OCI-LY7 (cell line): Measurements from ENCODE around the gene KCTD5.

Source experiments
- CTCF ChIP-seq: fragments of 200-600 bp; sonication (generic); conservative IDR thresholded peaks from 2 replicates; pipeline ENCODE4 v1.5.1; 2014; ENCODE audit warnings: mild to moderate bottlenecking, antibody characterized with exemption, low read length, moderate library complexity, mixed read lengths
- EZH2phosphoT487 ChIP-seq: fragments of 200-600 bp; sonication (generic); IDR thresholded peaks from 2 replicates; pipeline ENCODE4 v1.6.1; 2018; ENCODE audit warnings: low read depth, borderline replicate concordance, mild to moderate bottlenecking, mixed run types, antibody characterized with exemption, low read length, moderate library complexity, mixed read lengths

GRCh38 chr16:2712546-2712945 lies 30.2 kb downstream of the KCTD5 start:
- TF ChIP-seq CTCF = no peak
- TF ChIP-seq EZH2phosphoT487 = no peak
